ENCODE data around the gene RNU6-1. TPM values are rescaled to one million over a fixed set of nuclear protein-coding genes. Genes with fewer than 3 reads are reported as not detected.

The RNU6-1 gene
- polyA plus RNA-seq, 1 of the 3 experiments (the other 2 are of a cell fraction) = not detected

DNA sequence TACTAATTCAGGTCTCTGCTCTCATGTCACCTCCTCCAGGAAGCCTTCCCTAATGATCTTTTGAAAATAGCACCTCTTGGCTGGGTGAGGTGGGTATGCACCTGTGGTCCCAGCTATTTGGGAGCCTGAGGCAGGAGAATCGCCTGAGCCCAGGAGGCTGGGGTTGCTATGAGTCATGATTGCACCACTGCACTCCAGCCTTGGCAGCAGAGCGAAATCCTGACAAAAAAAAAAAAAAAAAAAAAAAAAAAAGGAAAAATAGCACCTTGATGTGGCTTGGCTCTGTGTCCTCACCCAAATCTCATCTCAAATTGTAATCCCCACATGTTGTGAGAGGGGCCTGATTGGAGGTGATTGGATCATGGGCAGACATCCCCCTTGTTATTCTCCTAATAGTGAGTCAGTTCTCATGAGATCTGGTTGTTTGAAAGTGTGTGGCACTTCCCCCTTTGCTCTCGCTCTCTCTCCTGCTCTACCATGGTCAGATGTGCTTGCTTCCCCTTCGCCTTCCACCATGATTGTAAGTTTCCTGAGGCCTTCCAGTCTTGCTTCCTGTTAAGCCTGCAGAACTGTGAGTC lies 11.2 kb upstream of the RNU6-1 start:
- CTCF ChIA-PET = interaction anchor here (0.9 to 4.2 kb wide), 2 partner anchors 12 kb away, joined by 4 to 31 read pairs; no protein-coding TSS in a partner anchor
- H3K9ac ChIP-seq = no peak overlapping the region
- H3K9me3 ChIP-seq = no peaks in the 10 kb centered on the region
- no peak for DNase-seq
- no peaks in the 10 kb centered on the region for H3F3A ChIP-seq (replicated peaks; ENCODE audit: insufficient read depth)
- no peaks in the 10 kb centered on the region for H3K36me3 ChIP-seq (replicated peaks in 1 of 2; ENCODE audit: control insufficient read depth in 1 of 2, insufficient read depth in 2 of 2, low read length in 1 of 2)
- H3K9me2 ChIP-seq = no peaks in the 10 kb centered on the region
- H3K4me2 ChIP-seq = no peak overlapping the region
- no peaks in the 10 kb centered on the region for H3K27me3 ChIP-seq (ENCODE audit: insufficient read depth)
- 70% methylated on average over 4 of the region's 4 CpGs for WGBS (ENCODE audit: low lambda C conversion rate)
- no peak overlapping the region for H3K4me3 ChIP-seq (ENCODE audit: low read depth in 2 of 2, low read length in 1 of 2)
- H4K20me1 ChIP-seq (ENCODE audit: insufficient read depth) = no peaks in the 10 kb centered on the region
- POLR2A ChIA-PET = no interaction called here
- TF ChIP-seq EP300 (IDR thresholded peaks at IDR 0.05; ENCODE audit: borderline replicate concordance in 1 of 2, low read depth in 1 of 2, low read length in 1 of 2) = no peak
- no peak for TF ChIP-seq SIN3A (IDR thresholded peaks at IDR 0.05; ENCODE audit: borderline replicate concordance, low read depth, low read length)
- no peak for TF ChIP-seq FOSL2 (IDR thresholded peaks at IDR 0.05; ENCODE audit: borderline replicate concordance, low read depth)
- TF ChIP-seq, protein P1, sequence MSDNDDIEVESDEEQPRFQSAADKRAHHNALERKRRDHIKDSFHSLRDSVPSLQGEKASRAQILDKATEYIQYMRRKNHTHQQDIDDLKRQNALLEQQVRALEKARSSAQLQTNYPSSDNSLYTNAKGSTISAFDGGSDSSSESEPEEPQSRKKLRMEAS (IDR thresholded peaks at IDR 0.05; ENCODE audit: low read depth) = no peak
- TF ChIP-seq, protein P2, sequence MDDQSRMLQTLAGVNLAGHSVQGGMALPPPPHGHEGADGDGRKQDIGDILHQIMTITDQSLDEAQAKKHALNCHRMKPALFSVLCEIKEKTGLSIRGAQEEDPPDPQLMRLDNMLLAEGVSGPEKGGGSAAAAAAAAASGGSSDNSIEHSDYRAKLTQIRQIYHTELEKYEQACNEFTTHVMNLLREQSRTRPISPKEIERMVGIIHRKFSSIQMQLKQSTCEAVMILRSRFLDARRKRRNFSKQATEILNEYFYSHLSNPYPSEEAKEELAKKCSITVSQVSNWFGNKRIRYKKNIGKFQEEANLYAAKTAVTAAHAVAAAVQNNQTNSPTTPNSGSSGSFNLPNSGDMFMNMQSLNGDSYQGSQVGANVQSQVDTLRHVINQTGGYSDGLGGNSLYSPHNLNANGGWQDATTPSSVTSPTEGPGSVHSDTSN (IDR thresholded peaks at IDR 0.05) = no peak
- TF ChIP-seq RXRA (IDR thresholded peaks at IDR 0.05; ENCODE audit: borderline replicate concordance, low read depth) = no peak
- TF ChIP-seq, protein P3, sequence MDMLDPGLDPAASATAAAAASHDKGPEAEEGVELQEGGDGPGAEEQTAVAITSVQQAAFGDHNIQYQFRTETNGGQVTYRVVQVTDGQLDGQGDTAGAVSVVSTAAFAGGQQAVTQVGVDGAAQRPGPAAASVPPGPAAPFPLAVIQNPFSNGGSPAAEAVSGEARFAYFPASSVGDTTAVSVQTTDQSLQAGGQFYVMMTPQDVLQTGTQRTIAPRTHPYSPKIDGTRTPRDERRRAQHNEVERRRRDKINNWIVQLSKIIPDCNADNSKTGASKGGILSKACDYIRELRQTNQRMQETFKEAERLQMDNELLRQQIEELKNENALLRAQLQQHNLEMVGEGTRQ (IDR thresholded peaks at IDR 0.05; ENCODE audit: borderline replicate concordance, low read depth, low read length) = no peak
- no peak for TF ChIP-seq ELF1 (IDR thresholded peaks at IDR 0.05)
- TF ChIP-seq, protein P4, sequence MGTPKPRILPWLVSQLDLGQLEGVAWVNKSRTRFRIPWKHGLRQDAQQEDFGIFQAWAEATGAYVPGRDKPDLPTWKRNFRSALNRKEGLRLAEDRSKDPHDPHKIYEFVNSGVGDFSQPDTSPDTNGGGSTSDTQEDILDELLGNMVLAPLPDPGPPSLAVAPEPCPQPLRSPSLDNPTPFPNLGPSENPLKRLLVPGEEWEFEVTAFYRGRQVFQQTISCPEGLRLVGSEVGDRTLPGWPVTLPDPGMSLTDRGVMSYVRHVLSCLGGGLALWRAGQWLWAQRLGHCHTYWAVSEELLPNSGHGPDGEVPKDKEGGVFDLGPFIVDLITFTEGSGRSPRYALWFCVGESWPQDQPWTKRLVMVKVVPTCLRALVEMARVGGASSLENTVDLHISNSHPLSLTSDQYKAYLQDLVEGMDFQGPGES (IDR thresholded peaks at IDR 0.05; ENCODE audit: low read depth, low read length) = no peak
- TF ChIP-seq NRF1 (IDR thresholded peaks at IDR 0.05; ENCODE audit: low read depth, low read length) = no peak
- peaks cover 0 to 6% of the 10 kb centered on the region in 2 experiments; a peak in 1 of 4 replicates for H3K4me1 ChIP-seq (ENCODE audit: control insufficient read depth in 1 of 2, insufficient read depth in 2 of 2, low read depth in 1 of 2, low read length in 1 of 2)
- no peak overlapping the region for H3K27ac ChIP-seq (ENCODE audit: low read depth in 2 of 2, low read length in 1 of 2)
- H2AFZ ChIP-seq (ENCODE audit: low read depth) = no peak overlapping the region
- no peaks in the 10 kb centered on the region for H3K79me2 ChIP-seq (ENCODE audit: insufficient read depth)

DNA sequence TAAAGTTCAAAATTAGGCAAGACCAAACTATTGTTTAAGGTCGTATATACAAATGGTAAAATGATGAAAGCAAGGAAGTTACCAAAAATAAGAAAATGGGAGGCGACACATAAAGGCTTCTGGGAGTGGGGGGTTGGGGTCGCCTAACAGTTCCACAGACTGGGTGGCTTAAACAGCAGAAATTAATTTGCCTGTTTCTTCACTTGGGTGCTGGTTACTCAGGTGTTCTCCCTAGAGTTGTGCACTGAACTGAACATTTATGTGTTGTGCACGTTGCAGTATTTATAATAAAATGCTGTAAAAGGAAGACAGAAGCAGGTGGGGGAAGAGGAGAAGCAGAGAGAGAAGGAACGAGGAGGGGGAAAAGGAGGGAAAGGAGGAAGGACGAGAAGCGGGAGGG lies 10.5 kb upstream of the RNU6-1 start:
- Histone ChIP-seq H3K79me2 (ENCODE audit: insufficient read depth) (no peaks in the 10 kb centered on the region), H3K4me2 (no peak overlapping the region), H2AFZ (ENCODE audit: low read depth) (no peak overlapping the region), H3K9me3 (no peaks in the 10 kb centered on the region), H3K27ac (ENCODE audit: low read depth in 2 of 2, low read length in 1 of 2) (no peak overlapping the region), H3K4me3 (ENCODE audit: low read depth in 2 of 2, low read length in 1 of 2) (no peak overlapping the region), H3F3A (replicated peaks; ENCODE audit: insufficient read depth) (no peaks in the 10 kb centered on the region), H3K4me1 (ENCODE audit: control insufficient read depth in 1 of 2, insufficient read depth in 2 of 2, low read depth in 1 of 2, low read length in 1 of 2) (peaks cover 0 to 6% of the 10 kb centered on the region in 2 experiments; a peak in 1 of 4 replicates), H4K20me1 (ENCODE audit: insufficient read depth) (no peaks in the 10 kb centered on the region), H3K36me3 (replicated peaks in 1 of 2; ENCODE audit: control insufficient read depth in 1 of 2, insufficient read depth in 2 of 2, low read length in 1 of 2) (no peaks in the 10 kb centered on the region), H3K9ac (no peak overlapping the region), H3K27me3 (ENCODE audit: insufficient read depth) (no peaks in the 10 kb centered on the region), H3K9me2 (no peaks in the 10 kb centered on the region)
- ChIA-PET POLR2A (no interaction called here), CTCF (interaction anchor here (0.9 kb wide), 1 partner anchor 13 kb away, joined by 4 read pairs; no protein-coding TSS in a partner anchor)
- DNase-seq = no peak
- WGBS (ENCODE audit: low lambda C conversion rate) = 63% methylated on average over 7 of the region's 7 CpGs
- TF ChIP-seq RXRA (IDR thresholded peaks at IDR 0.05; ENCODE audit: borderline replicate concordance, low read depth) (no peak), TCF12 (IDR thresholded peaks at IDR 0.05) (no peak), TEAD4 (IDR thresholded peaks at IDR 0.05; ENCODE audit: borderline replicate concordance, insufficient read depth) (no peak), FOSL2 (IDR thresholded peaks at IDR 0.05; ENCODE audit: borderline replicate concordance, low read depth) (no peak), SIN3A (IDR thresholded peaks at IDR 0.05; ENCODE audit: borderline replicate concordance, low read depth, low read length) (no peak), RFX5 (IDR thresholded peaks at IDR 0.05; ENCODE audit: low read length) (no peak), EZH2phosphoT487 (IDR thresholded peaks at IDR 0.05; ENCODE audit: borderline replicate concordance, low read depth) (no peak), NFIC (IDR thresholded peaks at IDR 0.05; ENCODE audit: borderline replicate concordance) (no peak), ELF1 (IDR thresholded peaks at IDR 0.05) (no peak), GABPA (IDR thresholded peaks at IDR 0.05; ENCODE audit: low read depth) (no peak), POLR2AphosphoS5 (IDR thresholded peaks at IDR 0.05; ENCODE audit: low read depth, low read length) (no peak), MEF2A (IDR thresholded peaks at IDR 0.05; ENCODE audit: borderline replicate concordance, low read depth) (no peak), CHD2 (IDR thresholded peaks at IDR 0.05; ENCODE audit: low read length, partially characterized antibody) (no peak), EP300 (IDR thresholded peaks at IDR 0.05; ENCODE audit: borderline replicate concordance in 1 of 2, low read depth in 1 of 2, low read length in 1 of 2) (no peak), YY1 (IDR thresholded peaks at IDR 0.05; ENCODE audit: low read depth) (no peak)
- TF ChIP-seq, protein P1 (IDR thresholded peaks at IDR 0.05; ENCODE audit: low read depth) = no peak

All from SK-N-SH (cell line).